Liver (tissue), 9 donors: ENCODE results near the gene GLI3. TPM values are rescaled to one million over a fixed set of nuclear protein-coding genes. Genes with fewer than 3 reads are reported as not detected.

Experiments used
- DNase-seq: peaks from one replicate; pipeline ENCODE4 v3.0.0-alpha.2; 2017; ENCODE audit warnings: low spot score
- H3K27ac ChIP-seq, 2 donors: one replicate each; pipeline ENCODE4 v1.7.0; 2013; ENCODE audit warnings: inconsistent platforms in 2 of 2, low read length in 2 of 2, control low read depth in 1 of 2, low read depth in 1 of 2, mild to moderate bottlenecking in 1 of 2
- H3K27me3 ChIP-seq, 4 donors: one replicate each; pipeline versions ENCODE4 v1.6.1 to v1.7.0; 2013; ENCODE audit warnings: low read length in 3 of 4, inconsistent platforms in 1 of 4, mild to moderate bottlenecking in 1 of 4, moderate library complexity in 1 of 4; ENCODE audit not compliant: control insufficient read depth in 4 of 4, insufficient read depth in 4 of 4
- H3K36me3 ChIP-seq, 4 donors: one replicate each; pipeline versions ENCODE4 v1.6.1 to v1.7.0; 2013; ENCODE audit warnings: low read length in 3 of 4, mild to moderate bottlenecking in 3 of 4, low read depth in 1 of 4, moderate library complexity in 1 of 4; ENCODE audit not compliant: control insufficient read depth in 4 of 4, insufficient read depth in 3 of 4
- H3K4me1 ChIP-seq, 4 donors: one replicate each; pipeline versions ENCODE4 v1.6.1 to v1.7.0; 2013; ENCODE audit warnings: low read length in 3 of 4, mild to moderate bottlenecking in 3 of 4, moderate library complexity in 1 of 4; ENCODE audit not compliant: control insufficient read depth in 4 of 4, insufficient read depth in 4 of 4
- H3K4me3 ChIP-seq, 3 donors: one replicate each; pipeline versions ENCODE4 v1.6.1 to v1.7.0; 2013; ENCODE audit warnings: low read length in 3 of 3, control low read depth in 1 of 3, low read depth in 1 of 3, mild to moderate bottlenecking in 1 of 3
- H3K9ac ChIP-seq, 2 donors: one replicate each; pipeline ENCODE4 v1.7.0; 2013; ENCODE audit warnings: low read length in 2 of 2, mild to moderate bottlenecking in 2 of 2, moderate library complexity in 2 of 2, control low read depth in 1 of 2, low read depth in 1 of 2
- H3K9me3 ChIP-seq, 4 donors: one replicate each; pipeline versions ENCODE4 v1.6.1 to v1.7.0; 2013; ENCODE audit warnings: low read length in 3 of 4; ENCODE audit not compliant: control insufficient read depth in 4 of 4
- ATF3 ChIP-seq: IDR thresholded peaks from 2 replicates; pipeline ENCODE4 v1.6.1; 2016; ENCODE audit warnings: antibody characterized with exemption
- EGR1 ChIP-seq, 2 donors: IDR thresholded peaks; 2 replicates each; pipeline ENCODE4 v1.6.1; 2016 to 2018; ENCODE audit warnings: antibody characterized with exemption in 2 of 2, low read depth in 2 of 2
- FOXA1 ChIP-seq: IDR thresholded peaks from 2 replicates; pipeline ENCODE4 v1.6.1; 2016; ENCODE audit warnings: antibody characterized with exemption
- GABPA ChIP-seq, 2 donors: IDR thresholded peaks in 1 of 2; conservative IDR thresholded peaks in 1 of 2; 2 replicates each; pipeline ENCODE4 v1.6.1; 2016; ENCODE audit warnings: antibody characterized with exemption in 2 of 2, mild to moderate bottlenecking in 1 of 2, moderate library complexity in 1 of 2
- HNF4A ChIP-seq, 2 donors: conservative IDR thresholded peaks; 2 replicates each; pipeline ENCODE4 v1.6.1; 2016; ENCODE audit warnings: antibody characterized with exemption in 2 of 2, mild to moderate bottlenecking in 2 of 2
- HNF4G ChIP-seq: IDR thresholded peaks from 2 replicates; pipeline ENCODE4 v1.6.1; 2016; ENCODE audit warnings: antibody characterized with exemption
- JUND ChIP-seq, 2 donors: IDR thresholded peaks; 2 replicates each; pipeline ENCODE4 v1.6.1; 2016; ENCODE audit warnings: antibody characterized with exemption in 2 of 2
- NR2F2 ChIP-seq: IDR thresholded peaks from 2 replicates; pipeline ENCODE4 v1.6.1; 2016; ENCODE audit warnings: antibody characterized with exemption
- RAD21 ChIP-seq, 2 donors: IDR thresholded peaks; 2 replicates each; pipeline ENCODE4 v1.6.1; 2016; ENCODE audit warnings: antibody characterized with exemption in 2 of 2, mild to moderate bottlenecking in 2 of 2
- REST ChIP-seq: IDR thresholded peaks from 2 replicates; pipeline ENCODE4 v1.6.1; 2016; ENCODE audit warnings: antibody characterized with exemption, mild to moderate bottlenecking
- RXRA ChIP-seq, 2 donors: IDR thresholded peaks; 2 replicates each; pipeline ENCODE4 v1.6.1; 2017 to 2018; ENCODE audit warnings: antibody characterized with exemption in 2 of 2, mild to moderate bottlenecking in 1 of 2
- SP1 ChIP-seq: IDR thresholded peaks from 2 replicates; pipeline ENCODE4 v1.6.1; 2018; ENCODE audit warnings: antibody characterized with exemption, mild to moderate bottlenecking
- YY1 ChIP-seq: IDR thresholded peaks from 2 replicates; pipeline ENCODE4 v1.6.1; 2016; ENCODE audit warnings: antibody characterized with exemption, mild to moderate bottlenecking
- WGBS: extraction: QIAGEN DNeasy Blood & Tissue Kit; methylation state at CpG from one replicate; pipeline ENCODE4 v1.1.7; 2013; 5-methylcytosine and 5-hydroxymethylcytosine counted together
- polyA plus RNA-seq, 2 donors: library from polyadenylated mRNA; stranded (reverse) in 1 of 2; unstranded in 1 of 2; fragments of 200-250 nt in 1 of 2; fragments of >200 nt in 1 of 2; fragmentation: Nextera tagmentation in 1 of 2; extraction: Ambion mirVana in 1 of 2; gene quantifications; one replicate each; pipeline versions ENCODE4 v1.2.1 to v1.2.3, GENCODE V29; 2013 to 2015
- total RNA-seq, 2 donors: library from RNA; depleted of rRNA; stranded (reverse); fragments of >200 nt; gene quantifications; one replicate each; pipeline ENCODE4 v1.2.3, GENCODE V29; 2014
- TF ChIP-seq, protein P1 (sequence below): IDR thresholded peaks from 2 replicates; pipeline ENCODE4 v1.6.1; 2016; ENCODE audit warnings: antibody characterized with exemption
- TF ChIP-seq, protein P2 (sequence below): fragments of 150-350 bp; IDR thresholded peaks from 2 replicates; pipeline ENCODE4 v1.5.1; 2017; ENCODE audit warnings: improper control_type of control experiment, low read depth, low read length; ENCODE audit not compliant: missing input control
- donor health status: healthy.
- donor health status: healthy.
- donor health status: healthy.
- donor health status: healthy.
- donor health status: healthy.

Gene GLI3
- total and polyA plus RNA-seq, 4 donors, result 0.09 to 0.42 (median 0.26) TPM

DNA sequence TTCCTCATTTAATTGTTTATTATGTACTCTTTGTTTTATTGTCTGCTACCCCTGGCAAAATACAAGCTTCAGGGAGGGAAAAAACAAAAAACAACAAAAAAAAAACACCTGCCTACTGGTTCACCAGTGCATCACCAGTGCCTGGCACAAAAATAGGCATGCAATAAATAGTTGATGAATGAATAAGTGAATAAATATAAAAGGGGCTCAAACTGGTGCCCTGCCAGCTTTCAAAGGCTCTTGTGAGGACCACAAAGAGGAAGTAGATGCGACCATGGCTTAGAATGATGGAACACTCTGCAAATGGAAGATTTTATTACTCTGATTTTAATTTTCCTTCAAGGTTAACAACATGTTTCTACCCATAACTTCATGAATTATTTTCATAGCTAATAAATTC is 321.1 kb downstream of the GLI3 start:
- H3K9me3 ChIP-seq, result no peaks in the 10 kb centered on the region
- H3K27me3 ChIP-seq, result peaks cover 0 to 9% (median 0%) of the 10 kb centered on the region in 4 donors
- DNase-seq, result no peak
- no peaks in the 10 kb centered on the region for H3K4me1 ChIP-seq
- WGBS, result 72% methylated on average over 1 of the region's 1 CpG
- TF ChIP-seq NR2F2 (no peak), EGR1 (IDR thresholded peaks at IDR 0.05; ENCODE audit: low read depth in 2 of 2) (no peak), SP1 (no peak), RAD21 (IDR thresholded peaks at IDR 0.05) (no peak)
- TF ChIP-seq, protein P1, sequence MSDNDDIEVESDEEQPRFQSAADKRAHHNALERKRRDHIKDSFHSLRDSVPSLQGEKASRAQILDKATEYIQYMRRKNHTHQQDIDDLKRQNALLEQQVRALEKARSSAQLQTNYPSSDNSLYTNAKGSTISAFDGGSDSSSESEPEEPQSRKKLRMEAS, result no peak
- no peak overlapping the region for H3K27ac ChIP-seq
- H3K9ac ChIP-seq, result no peak overlapping the region
- H3K4me3 ChIP-seq, result no peak overlapping the region
- H3K36me3 ChIP-seq, result no peaks in the 10 kb centered on the region

GRCh38 chr7:41912851-41913567 is 324.0 kb downstream of the GLI3 start:
- peaks cover 0 to 6% (median 0%) of the 10 kb centered on the region in 4 donors for H3K27me3 ChIP-seq
- no peak overlapping the region for H3K27ac ChIP-seq
- WGBS, result 72% methylated on average over 6 of the region's 6 CpGs
- H3K36me3 ChIP-seq, result no peaks in the 10 kb centered on the region
- no peak overlapping the region for H3K9ac ChIP-seq
- no peaks in the 10 kb centered on the region for H3K4me1 ChIP-seq
- TF ChIP-seq, protein P1, result no peak
- TF ChIP-seq JUND (IDR thresholded peaks at IDR 0.05) (no peak), RAD21 (IDR thresholded peaks at IDR 0.05) (no peak), NR2F2 (no peak), YY1 (no peak), HNF4G (no peak), FOXA1 (no peak), GABPA (IDR thresholded peaks at IDR 0.05 in 1 of 2, conservative IDR thresholded peaks at IDR 0.05 in 1 of 2) (no peak), HNF4A (conservative IDR thresholded peaks at IDR 0.05) (no peak), REST (no peak), SP1 (no peak), ATF3 (no peak), RXRA (IDR thresholded peaks at IDR 0.05) (no peak)
- TF ChIP-seq, protein P2, sequence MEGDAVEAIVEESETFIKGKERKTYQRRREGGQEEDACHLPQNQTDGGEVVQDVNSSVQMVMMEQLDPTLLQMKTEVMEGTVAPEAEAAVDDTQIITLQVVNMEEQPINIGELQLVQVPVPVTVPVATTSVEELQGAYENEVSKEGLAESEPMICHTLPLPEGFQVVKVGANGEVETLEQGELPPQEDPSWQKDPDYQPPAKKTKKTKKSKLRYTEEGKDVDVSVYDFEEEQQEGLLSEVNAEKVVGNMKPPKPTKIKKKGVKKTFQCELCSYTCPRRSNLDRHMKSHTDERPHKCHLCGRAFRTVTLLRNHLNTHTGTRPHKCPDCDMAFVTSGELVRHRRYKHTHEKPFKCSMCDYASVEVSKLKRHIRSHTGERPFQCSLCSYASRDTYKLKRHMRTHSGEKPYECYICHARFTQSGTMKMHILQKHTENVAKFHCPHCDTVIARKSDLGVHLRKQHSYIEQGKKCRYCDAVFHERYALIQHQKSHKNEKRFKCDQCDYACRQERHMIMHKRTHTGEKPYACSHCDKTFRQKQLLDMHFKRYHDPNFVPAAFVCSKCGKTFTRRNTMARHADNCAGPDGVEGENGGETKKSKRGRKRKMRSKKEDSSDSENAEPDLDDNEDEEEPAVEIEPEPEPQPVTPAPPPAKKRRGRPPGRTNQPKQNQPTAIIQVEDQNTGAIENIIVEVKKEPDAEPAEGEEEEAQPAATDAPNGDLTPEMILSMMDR, result no peak
- no peak overlapping the region for H3K4me3 ChIP-seq
- no peaks in the 10 kb centered on the region for H3K9me3 ChIP-seq
- DNase-seq, result no peak
